IMR-90 (cell line): ENCODE measurements around the gene PALLD. TPM values are rescaled to one million over a fixed set of nuclear protein-coding genes. Genes with fewer than 3 reads are reported as not detected.

ENCODE experiments used
- ATAC-seq: fragments of 200-7000 bp; cut with Tn5 transposase; 2 replicates; pipeline ENCODE4 v1.9.1; 2020; ENCODE audit warnings: low read depth, mild to moderate bottlenecking, moderate library complexity
- BruUV-seq: library from RNA; stranded (reverse); fragments of 400-500 nt; replicated peaks from 2 replicates; lab custom pipeline; 2021; lab: Mats Ljungman, UMichigan
- CTCF ChIA-PET: fragments of 300-600 bp; formaldehyde crosslinking; extraction: SDS; loops from one replicate; lab custom pipeline; 2021; ENCODE audit warnings: antibody characterized with exemption; lab: Yijun Ruan, JAX
- POLR2A ChIA-PET: fragments of 300-600 bp; sonication (Branson Sonifier 250); formaldehyde crosslinking; loops from one replicate; lab custom pipeline; 2022; ENCODE audit warnings: antibody characterized with exemption; ENCODE audit not compliant: unreplicated experiment; lab: Charles Lee
- DNase-seq: peaks from one replicate; pipeline ENCODE4 v3.0.0; 2013
- H2AFZ ChIP-seq: replicated peaks from 2 replicates; pipeline ENCODE3; 2013; ENCODE audit warnings: low read length, mild to moderate bottlenecking; ENCODE audit not compliant: poor library complexity
- H2AK5ac ChIP-seq: 2 replicates; pipeline ENCODE4 v1.6.1; 2013; ENCODE audit warnings: low read depth, low read length, inconsistent platforms
- H2AK9ac ChIP-seq: replicated peaks from 2 replicates; pipeline ENCODE3; 2013; ENCODE audit warnings: mild to moderate bottlenecking, low read depth, low read length, moderate library complexity; ENCODE audit not compliant: poor library complexity
- H2BK120ac ChIP-seq: 2 replicates; pipeline ENCODE4 v1.6.1; 2013; ENCODE audit warnings: low read depth, low read length, inconsistent platforms
- H2BK15ac ChIP-seq: 3 replicates; pipeline ENCODE4 v1.6.1; 2013; ENCODE audit warnings: low read depth, low read length, inconsistent platforms
- H2BK20ac ChIP-seq: 2 replicates; pipeline ENCODE4 v1.6.1; 2013; ENCODE audit warnings: low read depth, mild to moderate bottlenecking, inconsistent platforms, low read length, moderate library complexity
- H2BK5ac ChIP-seq: 2 replicates; pipeline ENCODE4 v1.6.1; 2013; ENCODE audit warnings: mild to moderate bottlenecking, low read depth, low read length, inconsistent platforms; ENCODE audit not compliant: poor library complexity, severe bottlenecking
- H3K14ac ChIP-seq: replicated peaks from 2 replicates; pipeline ENCODE4 v1.6.1; 2013; ENCODE audit warnings: low read depth, low read length, inconsistent platforms
- H3K18ac ChIP-seq: 2 replicates; pipeline ENCODE4 v1.6.1; 2013; ENCODE audit warnings: low read depth, low read length, control low read depth
- H3K23ac ChIP-seq: 2 replicates; pipeline ENCODE4 v1.6.1; 2013; ENCODE audit warnings: low read depth, low read length, inconsistent platforms
- H3K27ac ChIP-seq: 2 replicates; pipeline ENCODE4 v1.5.1; 2013; ENCODE audit warnings: mild to moderate bottlenecking, control low read depth, low read length; ENCODE audit not compliant: insufficient read depth
- H3K27me3 ChIP-seq: 2 replicates; pipeline ENCODE4 v1.6.1; 2013; ENCODE audit warnings: low read length; ENCODE audit not compliant: control insufficient read depth, insufficient read depth
- H3K36me3 ChIP-seq: 2 replicates; pipeline ENCODE4 v1.6.1; 2013; ENCODE audit warnings: low read length, mixed read lengths; ENCODE audit not compliant: control insufficient read depth, insufficient read depth
- H3K4ac ChIP-seq: 2 replicates; pipeline ENCODE4 v1.6.1; 2013; ENCODE audit warnings: low read depth, low read length, inconsistent platforms
- H3K4me1 ChIP-seq: 2 replicates; pipeline ENCODE4 v1.6.1; 2013; ENCODE audit warnings: low read length, mixed read lengths; ENCODE audit not compliant: control insufficient read depth, insufficient read depth
- H3K4me2 ChIP-seq: 2 replicates; pipeline ENCODE4 v1.6.1; 2013; ENCODE audit warnings: low read depth, mild to moderate bottlenecking, control low read depth, low read length, moderate library complexity
- H3K4me3 ChIP-seq: 2 replicates; pipeline ENCODE4 v1.5.1; 2013; ENCODE audit warnings: low read depth, mild to moderate bottlenecking, control low read depth, low read length, moderate library complexity; ENCODE audit not compliant: insufficient read depth
- H3K56ac ChIP-seq: 2 replicates; pipeline ENCODE4 v1.6.1; 2013; ENCODE audit warnings: low read length, inconsistent platforms; ENCODE audit not compliant: insufficient read depth; ENCODE audit errors: extremely low read depth
- H3K79me1 ChIP-seq, 2 experiments: 2 replicates each; pipeline ENCODE4 v1.6.1; 2013; ENCODE audit warnings: low read length in 2 of 2, inconsistent platforms in 1 of 2, low read depth in 1 of 2
- H3K9ac ChIP-seq: 2 replicates; pipeline ENCODE4 v1.6.1; 2013; ENCODE audit warnings: low read depth, low read length, control low read depth
- H3K9me1 ChIP-seq: 2 replicates; pipeline ENCODE4 v1.6.1; 2013; ENCODE audit warnings: low read length, inconsistent platforms; ENCODE audit not compliant: insufficient read depth
- H3K9me3 ChIP-seq: 2 replicates; pipeline ENCODE4 v1.6.1; 2013; ENCODE audit warnings: low read length; ENCODE audit not compliant: control insufficient read depth, insufficient read depth
- H4K20me1 ChIP-seq: 2 replicates; pipeline ENCODE4 v1.6.1; 2013; ENCODE audit warnings: low read length, inconsistent platforms; ENCODE audit not compliant: insufficient read depth
- H4K5ac ChIP-seq: 2 replicates; pipeline ENCODE4 v1.6.1; 2013; ENCODE audit warnings: mild to moderate bottlenecking, low read depth, low read length, control low read depth
- H4K8ac ChIP-seq, 2 experiments: 2 replicates each; pipeline ENCODE4 v1.6.1; 2013; ENCODE audit warnings: low read depth in 2 of 2, low read length in 2 of 2, control low read depth in 1 of 2, inconsistent platforms in 1 of 2
- H4K91ac ChIP-seq: 2 replicates; pipeline ENCODE4 v1.6.1; 2013; ENCODE audit warnings: low read depth, low read length, inconsistent platforms; ENCODE audit not compliant: insufficient read depth
- BHLHE40 ChIP-seq: fragments of 150-350 bp; IDR thresholded peaks from 2 replicates; pipeline ENCODE4 v1.6.1; 2016; ENCODE audit warnings: mild to moderate bottlenecking, low read depth, low read length
- CEBPB ChIP-seq: IDR thresholded peaks from 2 replicates; pipeline ENCODE4 v1.6.1; 2012; ENCODE audit warnings: low read depth, low read length, improper control_type of control experiment
- CHD1 ChIP-seq: IDR thresholded peaks from 2 replicates; pipeline ENCODE4 v1.6.1; 2012; ENCODE audit warnings: low read depth, low read length, improper control_type of control experiment
- FOS ChIP-seq: fragments of 150-350 bp; IDR thresholded peaks from 2 replicates; pipeline ENCODE4 v1.6.1; 2016; ENCODE audit warnings: low read depth, low read length
- MAZ ChIP-seq: IDR thresholded peaks from 2 replicates; pipeline ENCODE4 v1.6.1; 2012; ENCODE audit warnings: low read depth, mild to moderate bottlenecking, low read length, improper control_type of control experiment, moderate library complexity, borderline replicate concordance
- MXI1 ChIP-seq: IDR thresholded peaks from 2 replicates; pipeline ENCODE4 v1.6.1; 2012; ENCODE audit warnings: low read depth, mild to moderate bottlenecking, low read length, moderate library complexity, borderline replicate concordance
- NFE2L2 ChIP-seq: fragments of 150-350 bp; IDR thresholded peaks from 2 replicates; pipeline ENCODE4 v1.6.1; 2016; ENCODE audit warnings: low read depth, mild to moderate bottlenecking, low read length
- POLR2A ChIP-seq: IDR thresholded peaks from 2 replicates; pipeline ENCODE4 v1.6.1; 2012; ENCODE audit warnings: mild to moderate bottlenecking, low read depth, low read length
- RCOR1 ChIP-seq: IDR thresholded peaks from 2 replicates; pipeline ENCODE4 v1.6.1; 2012; ENCODE audit warnings: mild to moderate bottlenecking, low read length, improper control_type of control experiment; ENCODE audit not compliant: insufficient replicate concordance
- RFX5 ChIP-seq: IDR thresholded peaks from 2 replicates; pipeline ENCODE4 v1.8.0; 2012; ENCODE audit warnings: low read depth, mild to moderate bottlenecking, low read length, moderate library complexity
- SMC3 ChIP-seq: fragments of 150-350 bp; IDR thresholded peaks from 2 replicates; pipeline ENCODE4 v1.6.1; 2016; ENCODE audit warnings: low read depth, mild to moderate bottlenecking, antibody characterized with exemption, low read length, moderate library complexity
- USF2 ChIP-seq: fragments of 150-350 bp; IDR thresholded peaks from 2 replicates; pipeline ENCODE4 v1.6.1; 2017; ENCODE audit warnings: mild to moderate bottlenecking, antibody characterized with exemption, low read length, low read depth
- dilution Hi-C: fragments of 300-500 bp; cut with HindIII; formaldehyde crosslinking; loops from one replicate; pipeline ENCODE4 v1.14.3; 2018; ENCODE audit warnings: low sequenced_read_pairs; ENCODE audit not compliant: unreplicated experiment
- in situ Hi-C: fragments of 300-500 bp; cut with MboI; formaldehyde crosslinking; loops from 3 replicates; pipeline ENCODE4 v1.14.3; 2019; ENCODE audit warnings: low sequenced_read_pairs, inconsistent platforms, mixed read lengths
- intact Hi-C: fragments of 100-400 bp; cut with micrococcal nuclease; formaldehyde crosslinking; loops from 2 replicates; pipeline ENCODE4 v1.10.0; 2022
- polyA plus RNA-seq, 3 experiments: library from polyadenylated mRNA; depleted of rRNA; stranded (reverse); fragments of >200 nt; gene quantifications; 2 replicates each; pipeline ENCODE4 v1.2.3, GENCODE V29; 2012; ENCODE audit warnings: low replicate concordance in 1 of 3
- total RNA-seq: library from RNA; depleted of rRNA; stranded (reverse); fragments of >200 nt; gene quantifications from 2 replicates; pipeline ENCODE4 v1.2.3, GENCODE V29; 2012

PALLD gene
- total and polyA plus RNA-seq, 2 of the 4 experiments (the other 2 are of a cell fraction) = 91.0 to 91.9 TPM

- Histone ChIP-seq H2AFZ (no peak overlapping the region), H4K8ac (peak overlapping the region; percentile 42 to 92; a peak in 2 of 4 replicates), H3K18ac (peak overlapping the region; percentile 89), H3K9me3 (no peaks in the 10 kb centered on the region), H2AK9ac (no peak overlapping the region), H2BK5ac (peak overlapping the region; percentile 56), H3K14ac (peak overlapping the region; percentile 84), H3K9me1 (peaks cover 15% of the 10 kb centered on the region), H2BK120ac (peak overlapping the region; percentile 84), H2BK15ac (peak overlapping the region; percentile 85; the same call in 2 of the 3 replicates), H4K20me1 (no peaks in the 10 kb centered on the region), H3K27me3 (no peaks in the 10 kb centered on the region), H3K4ac (peak overlapping the region; percentile 94), H2AK5ac (peak overlapping the region; percentile 67; the same call in 1 of the 2 replicates), H3K4me3 (no peak overlapping the region), H3K23ac (no peak overlapping the region), H3K4me2 (no peak overlapping the region), H3K79me1 (no peaks in the 10 kb centered on the region), H3K56ac (peak overlapping the region; percentile 32; the same call in 1 of the 2 replicates), H3K27ac (no peak overlapping the region; the same call in 1 of the 2 replicates), H3K9ac (no peak overlapping the region), H4K91ac (peak overlapping the region; percentile 87), H2BK20ac (peak overlapping the region; percentile 77), H4K5ac (peak overlapping the region; percentile 61; the same call in 1 of the 2 replicates), H3K4me1 (peaks cover 22% of the 10 kb centered on the region), H3K36me3 (no peaks in the 10 kb centered on the region)
- TF ChIP-seq CHD1 (no peak), NFE2L2 (no peak), CEBPB (no peak), RCOR1 (no peak), MAZ (no peak), USF2 (no peak), MXI1 (no peak), RFX5 (no peak), BHLHE40 (no peak), POLR2A (no peak), FOS (no peak), SMC3 (no peak)
- intact Hi-C loops (no loop called here), in situ Hi-C loops (no loop called here), dilution Hi-C loops (no loop called here)
- BruUV-seq = no TSS peak
- ATAC-seq (no peak), DNase-seq (no peak)
- CTCF ChIA-PET = interaction anchor here (1.6 kb wide), 1 partner anchor 10 kb away, joined by 3 read pairs; no protein-coding TSS in a partner anchor
- POLR2A ChIA-PET = interaction anchor here (0.6 kb wide), 1 partner anchor 11 kb away, joined by 3 read pairs; no protein-coding TSS in a partner anchor
Measured at GRCh38 chr4:168623011-168623410, 126.2 kb downstream of the PALLD start.
